Measurements from ENCODE around the gene NF1. TPM values are rescaled to one million over a fixed set of nuclear protein-coding genes. Genes with fewer than 3 reads are reported as not detected.

NF1 gene
- polyA plus RNA-seq, 1 of the 3 experiments (the other 2 are of a cell fraction) = 19.6 TPM

DNA sequence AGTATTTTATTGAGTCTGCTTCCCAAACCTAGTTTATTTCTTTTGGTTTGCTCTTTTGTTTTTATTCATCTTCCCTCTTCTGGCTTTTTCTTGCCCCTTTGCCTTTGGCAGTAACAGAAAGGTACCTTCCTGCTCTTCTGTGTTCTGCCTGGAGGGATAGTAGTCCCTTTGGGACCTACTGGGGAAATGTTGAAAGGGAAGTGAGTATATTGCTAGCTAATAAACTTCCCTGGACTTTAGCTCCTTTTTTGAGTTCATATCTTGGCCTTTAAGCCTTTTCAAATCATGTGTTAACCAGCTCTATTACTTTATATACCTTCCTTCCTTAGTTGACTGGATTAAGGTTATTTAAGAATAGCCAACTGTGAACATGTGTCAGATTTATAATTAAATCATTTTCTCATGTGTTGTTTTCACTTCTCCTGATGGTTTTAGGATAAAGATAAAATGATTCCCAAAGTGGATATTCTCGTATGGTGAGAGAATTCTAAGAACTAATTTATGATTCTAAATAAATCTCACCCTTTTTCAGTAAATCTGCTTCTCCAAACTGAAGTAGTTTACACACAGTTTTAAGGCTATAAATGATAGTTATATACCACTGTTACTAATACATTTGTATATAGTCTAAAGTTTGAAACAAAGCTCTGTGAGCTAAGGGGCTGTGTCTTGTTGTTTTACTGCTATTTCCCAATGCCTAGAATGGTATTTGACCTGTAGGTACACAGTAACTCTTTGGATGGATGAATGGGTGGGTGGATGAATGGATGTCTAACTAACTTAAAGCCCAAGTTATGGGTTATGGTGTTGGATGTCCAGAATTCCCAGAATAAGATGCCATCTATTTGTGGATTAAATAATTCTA lies 156.6 kb downstream of the NF1 start (continued):
- TF ChIP-seq CHD2 (IDR thresholded peaks at IDR 0.05; ENCODE audit: low read length, partially characterized antibody) (no peak), NRF1 (IDR thresholded peaks at IDR 0.05; ENCODE audit: low read depth, low read length) (no peak), EZH2phosphoT487 (IDR thresholded peaks at IDR 0.05; ENCODE audit: borderline replicate concordance, low read depth) (no peak), JUND (IDR thresholded peaks at IDR 0.05) (no peak), NFIC (IDR thresholded peaks at IDR 0.05; ENCODE audit: borderline replicate concordance) (no peak), YY1 (IDR thresholded peaks at IDR 0.05; ENCODE audit: low read depth) (no peak), RAD21 (IDR thresholded peaks at IDR 0.05; ENCODE audit: low read length) (no peak)
- TF ChIP-seq, protein P1, sequence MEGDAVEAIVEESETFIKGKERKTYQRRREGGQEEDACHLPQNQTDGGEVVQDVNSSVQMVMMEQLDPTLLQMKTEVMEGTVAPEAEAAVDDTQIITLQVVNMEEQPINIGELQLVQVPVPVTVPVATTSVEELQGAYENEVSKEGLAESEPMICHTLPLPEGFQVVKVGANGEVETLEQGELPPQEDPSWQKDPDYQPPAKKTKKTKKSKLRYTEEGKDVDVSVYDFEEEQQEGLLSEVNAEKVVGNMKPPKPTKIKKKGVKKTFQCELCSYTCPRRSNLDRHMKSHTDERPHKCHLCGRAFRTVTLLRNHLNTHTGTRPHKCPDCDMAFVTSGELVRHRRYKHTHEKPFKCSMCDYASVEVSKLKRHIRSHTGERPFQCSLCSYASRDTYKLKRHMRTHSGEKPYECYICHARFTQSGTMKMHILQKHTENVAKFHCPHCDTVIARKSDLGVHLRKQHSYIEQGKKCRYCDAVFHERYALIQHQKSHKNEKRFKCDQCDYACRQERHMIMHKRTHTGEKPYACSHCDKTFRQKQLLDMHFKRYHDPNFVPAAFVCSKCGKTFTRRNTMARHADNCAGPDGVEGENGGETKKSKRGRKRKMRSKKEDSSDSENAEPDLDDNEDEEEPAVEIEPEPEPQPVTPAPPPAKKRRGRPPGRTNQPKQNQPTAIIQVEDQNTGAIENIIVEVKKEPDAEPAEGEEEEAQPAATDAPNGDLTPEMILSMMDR (IDR thresholded peaks at IDR 0.05) = no peak

DNA sequence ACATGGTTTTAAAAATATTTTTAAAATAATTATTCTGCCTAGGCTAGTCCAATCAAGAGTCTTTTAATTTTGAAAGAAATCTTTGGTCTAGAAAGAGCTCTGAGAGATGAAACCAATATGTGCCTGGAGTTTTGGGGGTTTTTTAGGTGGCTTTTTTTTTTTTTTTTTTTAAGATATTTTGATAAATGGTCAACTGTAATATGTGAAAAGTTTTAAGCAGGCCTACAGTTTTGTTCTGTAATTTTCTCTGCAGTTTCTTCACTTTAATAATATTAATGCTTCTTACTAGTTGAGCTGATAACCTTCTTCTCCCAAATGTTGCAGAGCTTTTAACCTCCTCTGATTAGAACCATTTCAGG lies 157.2 kb downstream of the NF1 start:
- H3K9ac ChIP-seq = no peak overlapping the region
- H3F3A ChIP-seq (replicated peaks; ENCODE audit: insufficient read depth) = peaks cover 38% of the 10 kb centered on the region
- peaks cover 11 to 44% of the 10 kb centered on the region in 2 experiments for H3K36me3 ChIP-seq (replicated peaks in 1 of 2; ENCODE audit: control insufficient read depth in 1 of 2, insufficient read depth in 2 of 2, low read length in 1 of 2)
- ChIA-PET POLR2A (no interaction called here), CTCF (interaction anchor here (0.7 to 1.2 kb wide), 6 partner anchors 12 to 349 kb away, joined by 3 to 4 read pairs (median 3); no protein-coding TSS in a partner anchor)
- H3K79me2 ChIP-seq (ENCODE audit: insufficient read depth) = no peaks in the 10 kb centered on the region; the same call in 1 of the 2 replicates
- H3K27ac ChIP-seq (ENCODE audit: low read depth in 2 of 2, low read length in 1 of 2) = peak overlapping the region; percentile 84 to 85; a peak in 1 of 4 replicates
- H3K4me3 ChIP-seq (ENCODE audit: low read depth in 2 of 2, low read length in 1 of 2) = no peak overlapping the region
- DNase-seq = no peak
- no peaks in the 10 kb centered on the region for H3K9me2 ChIP-seq
- H3K4me2 ChIP-seq = no peak overlapping the region
- no peaks in the 10 kb centered on the region for H3K9me3 ChIP-seq
- no peaks in the 10 kb centered on the region for H4K20me1 ChIP-seq (ENCODE audit: insufficient read depth)
- no peaks in the 10 kb centered on the region for H3K27me3 ChIP-seq (ENCODE audit: insufficient read depth)
- TF ChIP-seq RXRA (IDR thresholded peaks at IDR 0.05; ENCODE audit: borderline replicate concordance, low read depth) = no peak
- no peak for TF ChIP-seq FOXJ3 (CRISPR knock-in tag; IDR thresholded peaks at IDR 0.05)
- no peak overlapping the region for H2AFZ ChIP-seq (ENCODE audit: low read depth)
- peaks cover 9 to 34% of the 10 kb centered on the region in 2 experiments; a peak in 3 of 4 replicates for H3K4me1 ChIP-seq (ENCODE audit: control insufficient read depth in 1 of 2, insufficient read depth in 2 of 2, low read depth in 1 of 2, low read length in 1 of 2)

DNA sequence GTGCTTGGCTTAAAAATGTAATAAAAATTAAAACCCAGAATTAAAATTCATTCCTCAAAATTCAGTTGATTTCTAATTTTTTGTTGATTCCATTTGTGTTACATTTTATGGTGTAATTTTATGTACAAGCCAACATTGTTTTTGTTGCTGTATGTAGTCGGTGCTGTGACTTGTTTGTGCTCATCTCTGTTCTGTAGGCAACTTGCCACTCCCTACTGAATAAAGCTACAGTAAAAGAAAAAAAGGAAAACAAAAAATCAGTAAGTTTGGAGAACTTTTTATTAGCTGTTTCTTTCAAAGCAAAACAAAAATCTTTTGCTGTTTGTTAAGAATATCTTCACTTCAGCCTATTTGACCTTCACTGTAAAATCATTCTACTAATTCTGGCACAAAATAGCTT lies 158.0 kb downstream of the NF1 start:
- no peaks in the 10 kb centered on the region for H3K27me3 ChIP-seq (ENCODE audit: insufficient read depth)

More for the DNA sequence above, 158.0 kb downstream of the NF1 start:
- ChIA-PET CTCF (interaction anchor here (0.9 to 1.2 kb wide), 3 partner anchors 11 to 137 kb away, joined by 3 read pairs; no protein-coding TSS in a partner anchor), POLR2A (no interaction called here)
- no peaks in the 10 kb centered on the region for H3K9me3 ChIP-seq
- H4K20me1 ChIP-seq (ENCODE audit: insufficient read depth) = no peaks in the 10 kb centered on the region
- H2AFZ ChIP-seq (ENCODE audit: low read depth) = no peak overlapping the region
- WGBS (ENCODE audit: low lambda C conversion rate) = 93% methylated on average over 1 of the region's 1 CpG
- H3K79me2 ChIP-seq (ENCODE audit: insufficient read depth) = no peaks in the 10 kb centered on the region; the same call in 1 of the 2 replicates
- H3K27ac ChIP-seq (ENCODE audit: low read depth in 2 of 2, low read length in 1 of 2) = no peak overlapping the region; a peak in 1 of 4 replicates
- no peak overlapping the region for H3K9ac ChIP-seq
- peaks cover 34% of the 10 kb centered on the region for H3F3A ChIP-seq (replicated peaks; ENCODE audit: insufficient read depth)
- H3K4me3 ChIP-seq (ENCODE audit: low read depth in 2 of 2, low read length in 1 of 2) = no peak overlapping the region
- H3K4me2 ChIP-seq = no peak overlapping the region
- no peak for DNase-seq
- peaks cover 9 to 34% of the 10 kb centered on the region in 2 experiments; a peak in 3 of 4 replicates for H3K4me1 ChIP-seq (ENCODE audit: control insufficient read depth in 1 of 2, insufficient read depth in 2 of 2, low read depth in 1 of 2, low read length in 1 of 2)
- no peak for TF ChIP-seq SIN3A (IDR thresholded peaks at IDR 0.05; ENCODE audit: borderline replicate concordance, low read depth, low read length)
- no peak for TF ChIP-seq NFIC (IDR thresholded peaks at IDR 0.05; ENCODE audit: borderline replicate concordance)
- TF ChIP-seq, protein P2, sequence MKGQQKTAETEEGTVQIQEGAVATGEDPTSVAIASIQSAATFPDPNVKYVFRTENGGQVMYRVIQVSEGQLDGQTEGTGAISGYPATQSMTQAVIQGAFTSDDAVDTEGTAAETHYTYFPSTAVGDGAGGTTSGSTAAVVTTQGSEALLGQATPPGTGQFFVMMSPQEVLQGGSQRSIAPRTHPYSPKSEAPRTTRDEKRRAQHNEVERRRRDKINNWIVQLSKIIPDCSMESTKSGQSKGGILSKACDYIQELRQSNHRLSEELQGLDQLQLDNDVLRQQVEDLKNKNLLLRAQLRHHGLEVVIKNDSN (IDR thresholded peaks at IDR 0.05; ENCODE audit: borderline replicate concordance, low read depth) = no peak
- no peak for TF ChIP-seq EZH2phosphoT487 (IDR thresholded peaks at IDR 0.05; ENCODE audit: borderline replicate concordance, low read depth)
- TF ChIP-seq, protein P3, sequence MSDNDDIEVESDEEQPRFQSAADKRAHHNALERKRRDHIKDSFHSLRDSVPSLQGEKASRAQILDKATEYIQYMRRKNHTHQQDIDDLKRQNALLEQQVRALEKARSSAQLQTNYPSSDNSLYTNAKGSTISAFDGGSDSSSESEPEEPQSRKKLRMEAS (IDR thresholded peaks at IDR 0.05; ENCODE audit: low read depth) = no peak
- no peak for TF ChIP-seq TCF12 (IDR thresholded peaks at IDR 0.05)
- TF ChIP-seq FOXM1 (IDR thresholded peaks at IDR 0.05; ENCODE audit: low read depth) = no peak
- TF ChIP-seq, protein P4, sequence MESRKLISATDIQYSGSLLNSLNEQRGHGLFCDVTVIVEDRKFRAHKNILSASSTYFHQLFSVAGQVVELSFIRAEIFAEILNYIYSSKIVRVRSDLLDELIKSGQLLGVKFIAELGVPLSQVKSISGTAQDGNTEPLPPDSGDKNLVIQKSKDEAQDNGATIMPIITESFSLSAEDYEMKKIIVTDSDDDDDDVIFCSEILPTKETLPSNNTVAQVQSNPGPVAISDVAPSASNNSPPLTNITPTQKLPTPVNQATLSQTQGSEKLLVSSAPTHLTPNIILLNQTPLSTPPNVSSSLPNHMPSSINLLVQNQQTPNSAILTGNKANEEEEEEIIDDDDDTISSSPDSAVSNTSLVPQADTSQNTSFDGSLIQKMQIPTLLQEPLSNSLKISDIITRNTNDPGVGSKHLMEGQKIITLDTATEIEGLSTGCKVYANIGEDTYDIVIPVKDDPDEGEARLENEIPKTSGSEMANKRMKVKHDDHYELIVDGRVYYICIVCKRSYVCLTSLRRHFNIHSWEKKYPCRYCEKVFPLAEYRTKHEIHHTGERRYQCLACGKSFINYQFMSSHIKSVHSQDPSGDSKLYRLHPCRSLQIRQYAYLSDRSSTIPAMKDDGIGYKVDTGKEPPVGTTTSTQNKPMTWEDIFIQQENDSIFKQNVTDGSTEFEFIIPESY (IDR thresholded peaks at IDR 0.05; ENCODE audit: borderline replicate concordance, low read depth) = no peak
- no peak for TF ChIP-seq POLR2AphosphoS5 (IDR thresholded peaks at IDR 0.05; ENCODE audit: low read depth, low read length)
- no peak for TF ChIP-seq ELF1 (IDR thresholded peaks at IDR 0.05)
- TF ChIP-seq SMC3 (IDR thresholded peaks at IDR 0.05; ENCODE audit: low read depth, low read length) = no peak
- H3K36me3 ChIP-seq (replicated peaks in 1 of 2; ENCODE audit: control insufficient read depth in 1 of 2, insufficient read depth in 2 of 2, low read length in 1 of 2) = peaks cover 16 to 48% of the 10 kb centered on the region in 2 experiments
- H3K9me2 ChIP-seq = no peaks in the 10 kb centered on the region
